GM12873 (cell line): ENCODE measurements around the gene KIF5A.

Source experiments
- CTCF ChIP-seq: IDR thresholded peaks from 2 replicates; pipeline ENCODE4 v1.5.1; 2012; ENCODE audit warnings: low read depth, mild to moderate bottlenecking, moderate library complexity, low read length, control low read depth; ENCODE audit not compliant: insufficient read depth; ENCODE audit errors: missing control alignments

Gene KIF5A

GRCh38 chr12:57592551-57593165 is 42.8 kb downstream of the KIF5A start:
- no peak for TF ChIP-seq CTCF

GRCh38 chr12:57593187-57593586 is 43.3 kb downstream of the KIF5A start:
- TF ChIP-seq CTCF, result no peak

GRCh38 chr12:57600395-57600794 is 50.6 kb downstream of the KIF5A start:
- no peak for TF ChIP-seq CTCF

GRCh38 chr12:57602544-57602943 is 52.7 kb downstream of the KIF5A start:
- no peak for TF ChIP-seq CTCF

- no peak for TF ChIP-seq CTCF
Observed at GRCh38 chr12:57603324-57603723, 53.5 kb downstream of the KIF5A start.

GRCh38 chr12:57603815-57604453 is 54.1 kb downstream of the KIF5A start:
- no peak for TF ChIP-seq CTCF

GRCh38 chr12:57604454-57604991 is 54.7 kb downstream of the KIF5A start, which contains the start of gene DTX3:
DTX3 (plus strand) TSS chr12:57604824; CDS start chr12:57606518, 1,694 bp downstream.
- no peak for TF ChIP-seq CTCF
